ENCODE data around the gene COL4A2. TPM values are rescaled to one million over a fixed set of nuclear protein-coding genes. Genes with fewer than 3 reads are reported as not detected.

Gene COL4A2
- total RNA-seq, 1 donor from 2014 or later: 120 TPM

- H3K36me3 Mint-ChIP-seq (ENCODE audit: insufficient read depth): no peaks in the 10 kb centered on the region
Observed at GRCh38 chr13:110551284-110551683, 244.2 kb downstream of the COL4A2 start.

GRCh38 chr13:110552767-110553166 lies 245.7 kb downstream of the COL4A2 start:
- Mint-ChIP-seq H3K27ac (no peak overlapping the region), H3K9me3 (ENCODE audit: low read depth) (peaks cover 2% of the 10 kb centered on the region), H3K4me3 (ENCODE audit: low read depth) (no peak overlapping the region), H3K36me3 (ENCODE audit: insufficient read depth) (peaks cover 2% of the 10 kb centered on the region), H3K4me1 (ENCODE audit: low read depth) (peaks cover 23% of the 10 kb centered on the region), H3K27me3 (peaks cover 5% of the 10 kb centered on the region)
- no peak for DNase-seq (ENCODE audit: low spot score, unreplicated experiment)
- TF ChIP-seq CTCF (IDR thresholded peaks at IDR 0.05; ENCODE audit: unreplicated experiment): no peak

More at GRCh38 chr13:110551284-110551683, 244.2 kb downstream of the COL4A2 start:
- no peak overlapping the region for H3K4me3 Mint-ChIP-seq (ENCODE audit: low read depth)
- no peak for TF ChIP-seq CTCF (IDR thresholded peaks at IDR 0.05; ENCODE audit: unreplicated experiment)
- H3K27me3 Mint-ChIP-seq: no peaks in the 10 kb centered on the region
- H3K4me1 Mint-ChIP-seq (ENCODE audit: low read depth): peaks cover 23% of the 10 kb centered on the region
- peaks cover 2% of the 10 kb centered on the region for H3K9me3 Mint-ChIP-seq (ENCODE audit: low read depth)
- DNase-seq (ENCODE audit: low spot score, unreplicated experiment): no peak
- H3K27ac Mint-ChIP-seq: no peak overlapping the region

- H3K4me3 Mint-ChIP-seq (ENCODE audit: low read depth): no peak overlapping the region
- DNase-seq (ENCODE audit: low spot score, unreplicated experiment): no peak
- peaks cover 23% of the 10 kb centered on the region for H3K4me1 Mint-ChIP-seq (ENCODE audit: low read depth)
- H3K36me3 Mint-ChIP-seq (ENCODE audit: insufficient read depth): peaks cover 2% of the 10 kb centered on the region
- no peak for TF ChIP-seq CTCF (IDR thresholded peaks at IDR 0.05; ENCODE audit: unreplicated experiment)
- peaks cover 5% of the 10 kb centered on the region for H3K27me3 Mint-ChIP-seq
- peaks cover 2% of the 10 kb centered on the region for H3K9me3 Mint-ChIP-seq (ENCODE audit: low read depth)
- H3K27ac Mint-ChIP-seq: no peak overlapping the region
Observed at GRCh38 chr13:110553417-110553816, 246.3 kb downstream of the COL4A2 start.

GRCh38 chr13:110554227-110554836 lies 247.2 kb downstream of the COL4A2 start:
- peaks cover 2% of the 10 kb centered on the region for H3K9me3 Mint-ChIP-seq (ENCODE audit: low read depth)
- H3K27me3 Mint-ChIP-seq: peaks cover 8% of the 10 kb centered on the region
- no peak for DNase-seq (ENCODE audit: low spot score, unreplicated experiment)
- no peak overlapping the region for H3K4me3 Mint-ChIP-seq (ENCODE audit: low read depth)
- H3K27ac Mint-ChIP-seq: no peak overlapping the region
- H3K36me3 Mint-ChIP-seq (ENCODE audit: insufficient read depth): peaks cover 2% of the 10 kb centered on the region
- H3K4me1 Mint-ChIP-seq (ENCODE audit: low read depth): peaks cover 24% of the 10 kb centered on the region
- TF ChIP-seq CTCF (IDR thresholded peaks at IDR 0.05; ENCODE audit: unreplicated experiment): no peak

GRCh38 chr13:110554946-110555345 lies 247.9 kb downstream of the COL4A2 start:
- H3K4me1 Mint-ChIP-seq (ENCODE audit: low read depth): peaks cover 25% of the 10 kb centered on the region
- no peak overlapping the region for H3K4me3 Mint-ChIP-seq (ENCODE audit: low read depth)
- no peak for TF ChIP-seq CTCF (IDR thresholded peaks at IDR 0.05; ENCODE audit: unreplicated experiment)
- peaks cover 2% of the 10 kb centered on the region for H3K36me3 Mint-ChIP-seq (ENCODE audit: insufficient read depth)
- no peak for DNase-seq (ENCODE audit: low spot score, unreplicated experiment)
- H3K9me3 Mint-ChIP-seq (ENCODE audit: low read depth): peaks cover 2% of the 10 kb centered on the region
- peaks cover 14% of the 10 kb centered on the region for H3K27me3 Mint-ChIP-seq
- no peak overlapping the region for H3K27ac Mint-ChIP-seq
